Measurements from ENCODE around the gene DGKG. TPM values are rescaled to one million over a fixed set of nuclear protein-coding genes. Genes with fewer than 3 reads are reported as not detected.

Gene DGKG
- total RNA-seq, 1 donor from 2014 or later, result 0.22 TPM

DNA sequence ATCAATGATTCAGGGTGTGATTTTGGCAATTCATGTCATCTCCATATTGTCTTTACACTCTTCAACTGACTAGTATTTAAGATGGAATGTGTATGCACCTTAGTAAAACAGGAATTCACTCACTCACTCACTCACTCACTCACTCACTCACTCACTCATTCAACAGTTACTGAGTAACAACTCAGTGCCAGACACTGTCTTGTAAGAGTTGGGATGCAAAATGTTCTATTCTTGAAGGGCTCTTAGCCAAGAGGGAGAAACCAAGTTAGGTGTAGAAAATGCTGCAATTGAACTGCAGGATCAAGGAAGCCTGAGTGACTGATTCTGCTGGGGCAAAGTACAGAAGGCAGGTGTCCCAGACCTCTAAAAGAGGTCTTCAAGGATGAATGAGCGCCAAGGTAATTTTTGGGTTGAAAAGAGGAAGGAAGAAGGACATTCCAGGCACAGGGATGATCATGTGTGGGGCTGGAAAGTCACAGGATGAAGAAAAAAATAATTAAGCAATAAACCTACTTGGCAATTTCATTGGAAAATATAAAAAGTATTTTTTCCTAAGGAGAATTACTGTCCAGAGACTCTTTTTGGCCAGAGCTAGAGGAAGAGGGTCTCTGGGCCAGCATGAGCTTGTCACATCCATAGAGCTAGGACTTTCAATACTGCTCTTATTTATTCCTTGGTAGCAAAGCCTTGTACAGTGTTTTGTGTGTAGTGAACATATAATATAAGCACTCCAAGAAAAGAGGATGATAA lies 194.2 kb downstream of the DGKG start:
- no peak overlapping the region for H2AFZ ChIP-seq (replicated peaks)
- Mint-ChIP-seq H3K27ac (no peak overlapping the region), H3K36me3 (no peaks in the 10 kb centered on the region), H3K27me3 (ENCODE audit: insufficient read depth, low read depth) (no peaks in the 10 kb centered on the region), H3K4me3 (no peak overlapping the region), H3K9me3 (no peaks in the 10 kb centered on the region), H3K4me1 (no peaks in the 10 kb centered on the region)
- DNase-seq (ENCODE audit: low spot score), result no peak
- no peak overlapping the region for H3K27ac ChIP-seq
- H3K36me3 ChIP-seq, result no peaks in the 10 kb centered on the region
- no peaks in the 10 kb centered on the region for H3K9me3 ChIP-seq (ENCODE audit: low read depth)
- no peaks in the 10 kb centered on the region for H3F3A ChIP-seq (ENCODE audit: low read depth)
- H3K27me3 ChIP-seq, result peaks cover 69% of the 10 kb centered on the region
- no peak overlapping the region for H3K4me2 ChIP-seq
- no peak overlapping the region for H3K9ac ChIP-seq
- no peaks in the 10 kb centered on the region for H3K4me1 ChIP-seq
- no peaks in the 10 kb centered on the region for H3K79me2 ChIP-seq (ENCODE audit: low read depth)
- H4K20me1 ChIP-seq (ENCODE audit: low read depth), result no peaks in the 10 kb centered on the region
- TF ChIP-seq, protein P1, sequence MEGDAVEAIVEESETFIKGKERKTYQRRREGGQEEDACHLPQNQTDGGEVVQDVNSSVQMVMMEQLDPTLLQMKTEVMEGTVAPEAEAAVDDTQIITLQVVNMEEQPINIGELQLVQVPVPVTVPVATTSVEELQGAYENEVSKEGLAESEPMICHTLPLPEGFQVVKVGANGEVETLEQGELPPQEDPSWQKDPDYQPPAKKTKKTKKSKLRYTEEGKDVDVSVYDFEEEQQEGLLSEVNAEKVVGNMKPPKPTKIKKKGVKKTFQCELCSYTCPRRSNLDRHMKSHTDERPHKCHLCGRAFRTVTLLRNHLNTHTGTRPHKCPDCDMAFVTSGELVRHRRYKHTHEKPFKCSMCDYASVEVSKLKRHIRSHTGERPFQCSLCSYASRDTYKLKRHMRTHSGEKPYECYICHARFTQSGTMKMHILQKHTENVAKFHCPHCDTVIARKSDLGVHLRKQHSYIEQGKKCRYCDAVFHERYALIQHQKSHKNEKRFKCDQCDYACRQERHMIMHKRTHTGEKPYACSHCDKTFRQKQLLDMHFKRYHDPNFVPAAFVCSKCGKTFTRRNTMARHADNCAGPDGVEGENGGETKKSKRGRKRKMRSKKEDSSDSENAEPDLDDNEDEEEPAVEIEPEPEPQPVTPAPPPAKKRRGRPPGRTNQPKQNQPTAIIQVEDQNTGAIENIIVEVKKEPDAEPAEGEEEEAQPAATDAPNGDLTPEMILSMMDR (IDR thresholded peaks at IDR 0.05), result no peak
- TF ChIP-seq EZH2phosphoT487 (IDR thresholded peaks at IDR 0.05) (no peak), EZH2 (IDR thresholded peaks at IDR 0.05) (no peak)
- no peak overlapping the region for H3K4me3 ChIP-seq

GRCh38 chr3:186166491-186167288 lies 195.3 kb downstream of the DGKG start:
- H3K27ac ChIP-seq, result no peak overlapping the region
- Mint-ChIP-seq H3K4me3 (no peak overlapping the region), H3K4me1 (no peaks in the 10 kb centered on the region), H3K27me3 (ENCODE audit: insufficient read depth, low read depth) (peaks cover 3% of the 10 kb centered on the region), H3K36me3 (no peaks in the 10 kb centered on the region), H3K27ac (no peak overlapping the region), H3K9me3 (no peaks in the 10 kb centered on the region)
- no peak overlapping the region for H3K4me3 ChIP-seq
- TF ChIP-seq EZH2phosphoT487 (IDR thresholded peaks at IDR 0.05) (no peak), EZH2 (IDR thresholded peaks at IDR 0.05) (no peak)
- TF ChIP-seq, protein P1 (IDR thresholded peaks at IDR 0.05), result no peak
- no peaks in the 10 kb centered on the region for H3K79me2 ChIP-seq (ENCODE audit: low read depth)
- H3F3A ChIP-seq (ENCODE audit: low read depth), result no peaks in the 10 kb centered on the region
- H2AFZ ChIP-seq (replicated peaks), result no peak overlapping the region
- no peak for DNase-seq (ENCODE audit: low spot score)
- H3K36me3 ChIP-seq, result no peaks in the 10 kb centered on the region
- no peak overlapping the region for H3K4me2 ChIP-seq
- no peak overlapping the region for H3K9ac ChIP-seq
- no peaks in the 10 kb centered on the region for H4K20me1 ChIP-seq (ENCODE audit: low read depth)
- H3K27me3 ChIP-seq, result peaks cover 69% of the 10 kb centered on the region
- H3K9me3 ChIP-seq (ENCODE audit: low read depth), result no peaks in the 10 kb centered on the region
- H3K4me1 ChIP-seq, result no peaks in the 10 kb centered on the region

GRCh38 chr3:186166036-186166435 lies 196.0 kb downstream of the DGKG start:
- no peak overlapping the region for H3K4me3 ChIP-seq

More at GRCh38 chr3:186166036-186166435, 196.0 kb downstream of the DGKG start:
- H4K20me1 ChIP-seq (ENCODE audit: low read depth), result no peaks in the 10 kb centered on the region
- H3K36me3 ChIP-seq, result no peaks in the 10 kb centered on the region
- H3F3A ChIP-seq (ENCODE audit: low read depth), result no peaks in the 10 kb centered on the region
- H2AFZ ChIP-seq (replicated peaks), result no peak overlapping the region
- H3K9me3 Mint-ChIP-seq, result no peaks in the 10 kb centered on the region
- no peaks in the 10 kb centered on the region for H3K9me3 ChIP-seq (ENCODE audit: low read depth)
- DNase-seq (ENCODE audit: low spot score), result no peak
- no peak overlapping the region for H3K4me2 ChIP-seq
- H3K27me3 ChIP-seq, result peaks cover 69% of the 10 kb centered on the region
- H3K9ac ChIP-seq, result no peak overlapping the region
- no peaks in the 10 kb centered on the region for H3K4me1 Mint-ChIP-seq
- peaks cover 3% of the 10 kb centered on the region for H3K27me3 Mint-ChIP-seq (ENCODE audit: insufficient read depth, low read depth)
- H3K36me3 Mint-ChIP-seq, result no peaks in the 10 kb centered on the region
- no peak overlapping the region for H3K4me3 Mint-ChIP-seq
- no peak overlapping the region for H3K27ac ChIP-seq
- H3K4me1 ChIP-seq, result no peaks in the 10 kb centered on the region
- no peak overlapping the region for H3K27ac Mint-ChIP-seq
- TF ChIP-seq, protein P1 (IDR thresholded peaks at IDR 0.05), result no peak
- no peak for TF ChIP-seq EZH2phosphoT487 (IDR thresholded peaks at IDR 0.05)
- no peak for TF ChIP-seq EZH2 (IDR thresholded peaks at IDR 0.05)
- no peaks in the 10 kb centered on the region for H3K79me2 ChIP-seq (ENCODE audit: low read depth)
